Colonic mucosa (tissue), 4 donors: ENCODE results near the gene INS. TPM values are rescaled to one million over a fixed set of nuclear protein-coding genes. Genes with fewer than 3 reads are reported as not detected.

Experiments used
- DNase-seq: peaks from one replicate; pipeline ENCODE4 v3.0.0-alpha.2; 2020
- H3K27ac ChIP-seq: fragments of 200-600 bp; one replicate; pipeline ENCODE4 v1.8.0; 2021
- H3K27me3 ChIP-seq: fragments of 200-600 bp; one replicate; pipeline ENCODE4 v1.8.0; 2021
- H3K36me3 ChIP-seq: fragments of 200-600 bp; one replicate; pipeline ENCODE4 v1.8.0; 2021
- H3K4me1 ChIP-seq: fragments of 200-600 bp; one replicate; pipeline ENCODE4 v1.8.0; 2021; ENCODE audit warnings: mild to moderate bottlenecking
- H3K4me3 ChIP-seq: fragments of 200-600 bp; one replicate; pipeline ENCODE4 v1.8.0; 2021
- H3K9ac ChIP-seq, 2 donors: one replicate each; pipeline ENCODE4 v1.7.0; 2013; ENCODE audit warnings: control low read depth in 2 of 2, low read depth in 2 of 2, low read length in 2 of 2
- H3K9me3 ChIP-seq: fragments of 200-600 bp; one replicate; pipeline ENCODE4 v1.8.0; 2021
- CTCF ChIP-seq: fragments of 200-600 bp; IDR thresholded peaks from one replicate; pipeline ENCODE4 v1.8.0; 2022; ENCODE audit warnings: antibody characterized with exemption, mild to moderate bottlenecking
- intact Hi-C: fragments of 100-400 bp; cut with DNase I; formaldehyde crosslinking; loops from one replicate; pipeline ENCODE4 v1.14.1; 2022
- total RNA-seq, 2 donors: library from RNA; stranded (reverse); fragmentation: NEBNext Ultra II Directional in 1 of 2; extraction: Animal tissue kit (Norgen Biotek cat#: 25700) in 1 of 2; gene quantifications; one replicate each; pipeline ENCODE4 v1.2.1, GENCODE V29; 2021
- donor health status: healthy.
- donor health status: DM: no; HTN: no; CAD: no.
- donor health status: DM: no; HTN: no; CAD: no.

Gene INS
- total RNA-seq, 2 donors from 2014 or later, result 0.84 TPM; not detected in 1

- Histone ChIP-seq H3K27ac (no peak overlapping the region), H3K27me3 (no peaks in the 10 kb centered on the region), H3K4me3 (no peak overlapping the region), H3K9me3 (no peaks in the 10 kb centered on the region), H3K9ac (no peak overlapping the region), H3K4me1 (no peaks in the 10 kb centered on the region), H3K36me3 (no peaks in the 10 kb centered on the region)
- TF ChIP-seq CTCF, result no peak
- intact Hi-C loops, result no loop called here
- no peak for DNase-seq
These were observed 12.2 kb upstream of the INS start for GRCh38 chr11:2173150-2173693.

- no peak overlapping the region for H3K27ac ChIP-seq
- H3K27me3 ChIP-seq, result no peaks in the 10 kb centered on the region
- TF ChIP-seq CTCF, result no peak
- no peaks in the 10 kb centered on the region for H3K4me1 ChIP-seq
- intact Hi-C loops, result no loop called here
- H3K36me3 ChIP-seq, result no peaks in the 10 kb centered on the region
- H3K9ac ChIP-seq, result no peak overlapping the region
- no peak for DNase-seq
- no peak overlapping the region for H3K4me3 ChIP-seq
- H3K9me3 ChIP-seq, result no peaks in the 10 kb centered on the region
These were observed 11.7 kb upstream of the INS start for GRCh38 chr11:2172676-2173075.

- no peaks in the 10 kb centered on the region for H3K36me3 ChIP-seq
- TF ChIP-seq CTCF, result no peak
- H3K27ac ChIP-seq, result no peak within 1 kb of the TSS
- peaks cover 2% of the 10 kb centered on the region for H3K27me3 ChIP-seq
- no peak within 1 kb of the TSS for H3K9ac ChIP-seq
- no peak within 1 kb of the TSS for H3K4me3 ChIP-seq
- no peak for DNase-seq
- intact Hi-C loops, result no loop called here
- no peaks in the 10 kb centered on the region for H3K4me1 ChIP-seq
- no peaks in the 10 kb centered on the region for H3K9me3 ChIP-seq
These were observed 10.6 kb upstream of the INS start, which contains the start of gene TH for GRCh38 chr11:2171591-2172003. Gene TH (minus strand): TSS chr11:2171815. CDS start chr11:2171786, 29 bp downstream.

- TF ChIP-seq CTCF, result no peak
- Histone ChIP-seq H3K27me3 (peaks cover 8% of the 10 kb centered on the region), H3K9ac (no peak overlapping the region), H3K4me3 (no peak overlapping the region), H3K9me3 (no peaks in the 10 kb centered on the region), H3K36me3 (no peaks in the 10 kb centered on the region), H3K4me1 (no peaks in the 10 kb centered on the region), H3K27ac (no peak overlapping the region)
- DNase-seq, result no peak
- intact Hi-C loops, result no loop called here
These were observed 8.9 kb upstream of the INS start for GRCh38 chr11:2169626-2170570.

- H3K36me3 ChIP-seq, result no peaks in the 10 kb centered on the region
- TF ChIP-seq CTCF, result no peak
- H3K9ac ChIP-seq, result no peak overlapping the region
- no peaks in the 10 kb centered on the region for H3K4me1 ChIP-seq
- intact Hi-C loops, result no loop called here
- no peak overlapping the region for H3K27ac ChIP-seq
- no peak overlapping the region for H3K4me3 ChIP-seq
- no peak for DNase-seq
- H3K27me3 ChIP-seq, result peaks cover 8% of the 10 kb centered on the region
- H3K9me3 ChIP-seq, result no peaks in the 10 kb centered on the region
These were observed 8.0 kb upstream of the INS start for GRCh38 chr11:2169005-2169378.
